ENCODE data around the gene CTDSP2.
"Not testable (repeated sequence)": the region's sequence is repeated elsewhere in the genome, so short reads cannot be mapped to it uniquely, and the experiment has no call there.

The CTDSP2 gene

GRCh38 chr12:57881475-57881874 is 34.9 kb upstream of the CTDSP2 start:
- no peak for TF ChIP-seq GABPA (IDR thresholded peaks at IDR 0.05; ENCODE audit: low read depth)
- Histone ChIP-seq H3K4me3 (replicated peaks; ENCODE audit: insufficient read depth, low read length) (no peak overlapping the region), H3K27me3 (ENCODE audit: insufficient read depth, poor library complexity, severe bottlenecking) (no peaks in the 10 kb centered on the region), H3K27ac (replicated peaks) (no peak overlapping the region)
- DNase-seq (ENCODE audit: low read depth in 1 of 2, low spot score in 1 of 2): no peak

- H3K27me3 ChIP-seq (ENCODE audit: insufficient read depth, poor library complexity, severe bottlenecking); H3K27ac ChIP-seq (replicated peaks); DNase-seq (ENCODE audit: low read depth in 1 of 2, low spot score in 1 of 2); H3K4me3 ChIP-seq (replicated peaks; ENCODE audit: insufficient read depth, low read length): not testable (repeated sequence)
Measured at GRCh38 chr12:57881035-57881434, 34.5 kb upstream of the CTDSP2 start.

- no peak for TF ChIP-seq CTCF (IDR thresholded peaks at IDR 0.05; ENCODE audit: insufficient read depth, low read length)
- no peak for TF ChIP-seq SPI1 (IDR thresholded peaks at IDR 0.05; ENCODE audit: borderline replicate concordance, low read depth)
- no peak for TF ChIP-seq GABPA (IDR thresholded peaks at IDR 0.05; ENCODE audit: low read depth)
- no peak for TF ChIP-seq POLR2AphosphoS5 (IDR thresholded peaks at IDR 0.05; ENCODE audit: low read depth)
- no peak for TF ChIP-seq REST (IDR thresholded peaks at IDR 0.05; ENCODE audit: insufficient replicate concordance, low read depth)
- no peak for DNase-seq (ENCODE audit: low read depth in 1 of 2, low spot score in 1 of 2)
- H3K27me3 ChIP-seq (ENCODE audit: insufficient read depth, poor library complexity, severe bottlenecking): no peaks in the 10 kb centered on the region
- H3K27ac ChIP-seq (replicated peaks): no peak overlapping the region
- no peak overlapping the region for H3K4me3 ChIP-seq (replicated peaks; ENCODE audit: insufficient read depth, low read length)
Measured at GRCh38 chr12:57877876-57878275, 31.3 kb upstream of the CTDSP2 start.

GRCh38 chr12:57875753-57876547 is 29.4 kb upstream of the CTDSP2 start:
- DNase-seq (ENCODE audit: low read depth in 1 of 2, low spot score in 1 of 2): no peak
- Histone ChIP-seq H3K4me3 (replicated peaks; ENCODE audit: insufficient read depth, low read length) (no peak overlapping the region), H3K27ac (replicated peaks) (no peak overlapping the region), H3K27me3 (ENCODE audit: insufficient read depth, poor library complexity, severe bottlenecking) (no peaks in the 10 kb centered on the region)
- TF ChIP-seq SPI1 (IDR thresholded peaks at IDR 0.05; ENCODE audit: borderline replicate concordance, low read depth) (no peak), POLR2AphosphoS5 (IDR thresholded peaks at IDR 0.05; ENCODE audit: low read depth) (no peak), REST (IDR thresholded peaks at IDR 0.05; ENCODE audit: insufficient replicate concordance, low read depth) (no peak), CTCF (IDR thresholded peaks at IDR 0.05; ENCODE audit: insufficient read depth, low read length) (no peak), GABPA (IDR thresholded peaks at IDR 0.05; ENCODE audit: low read depth) (no peak)
